Measurements from ENCODE around the gene ANKFY1.
"Not testable (repeated sequence)": the region's sequence is repeated elsewhere in the genome, so short reads cannot be mapped to it uniquely, and the experiment has no call there.

The ANKFY1 gene

GRCh38 chr17:4144422-4144747 is 119.4 kb downstream of the ANKFY1 start:
- DNase-seq (ENCODE audit: low spot score), result no peak
- no peak for TF ChIP-seq CTCF (IDR thresholded peaks at IDR 0.05; ENCODE audit: extremely low read depth, missing control alignments)

DNA sequence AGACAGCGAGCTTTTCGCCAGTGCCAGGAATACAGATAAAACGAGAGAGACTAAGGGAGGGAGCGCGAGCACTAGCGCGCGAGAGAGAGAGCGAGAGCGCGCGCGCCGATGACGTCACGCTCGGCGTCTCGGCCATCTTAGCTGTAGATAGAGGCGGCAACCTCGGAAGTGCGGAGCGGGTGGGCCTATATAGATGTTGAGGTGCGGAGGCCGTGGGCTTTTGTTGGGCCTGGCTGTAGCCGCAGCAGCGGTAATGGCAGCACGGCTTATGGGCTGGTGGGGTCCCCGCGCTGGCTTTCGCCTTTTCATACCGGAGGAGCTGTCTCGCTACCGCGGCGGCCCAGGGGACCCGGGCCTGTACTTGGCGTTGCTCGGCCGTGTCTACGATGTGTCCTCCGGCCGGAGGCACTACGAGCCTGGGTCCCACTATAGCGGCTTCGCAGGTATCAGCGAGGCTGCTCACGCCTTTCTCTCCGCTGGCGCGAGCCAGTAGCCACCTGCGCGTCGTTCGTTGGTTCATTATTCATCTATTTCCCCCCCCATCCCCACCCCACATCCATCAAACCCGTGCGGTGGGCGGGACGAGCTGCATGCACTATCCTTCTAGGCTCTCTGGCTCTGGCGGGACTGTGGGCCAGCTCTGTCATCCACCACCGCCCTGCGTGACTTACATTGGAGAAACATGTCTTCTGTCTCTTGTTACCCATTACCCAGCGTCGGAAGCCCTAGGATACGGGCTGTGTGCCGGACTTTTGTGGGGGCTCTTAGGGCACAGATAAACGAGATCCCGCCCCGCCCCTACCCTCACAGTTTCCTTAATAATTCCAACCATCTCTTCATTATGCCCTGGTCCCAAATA is 120.0 kb downstream of the ANKFY1 start:
- TF ChIP-seq CTCF (IDR thresholded peaks at IDR 0.05; ENCODE audit: extremely low read depth, missing control alignments), result no peak
- peak; percentile 90 for DNase-seq (ENCODE audit: low spot score)

DNA sequence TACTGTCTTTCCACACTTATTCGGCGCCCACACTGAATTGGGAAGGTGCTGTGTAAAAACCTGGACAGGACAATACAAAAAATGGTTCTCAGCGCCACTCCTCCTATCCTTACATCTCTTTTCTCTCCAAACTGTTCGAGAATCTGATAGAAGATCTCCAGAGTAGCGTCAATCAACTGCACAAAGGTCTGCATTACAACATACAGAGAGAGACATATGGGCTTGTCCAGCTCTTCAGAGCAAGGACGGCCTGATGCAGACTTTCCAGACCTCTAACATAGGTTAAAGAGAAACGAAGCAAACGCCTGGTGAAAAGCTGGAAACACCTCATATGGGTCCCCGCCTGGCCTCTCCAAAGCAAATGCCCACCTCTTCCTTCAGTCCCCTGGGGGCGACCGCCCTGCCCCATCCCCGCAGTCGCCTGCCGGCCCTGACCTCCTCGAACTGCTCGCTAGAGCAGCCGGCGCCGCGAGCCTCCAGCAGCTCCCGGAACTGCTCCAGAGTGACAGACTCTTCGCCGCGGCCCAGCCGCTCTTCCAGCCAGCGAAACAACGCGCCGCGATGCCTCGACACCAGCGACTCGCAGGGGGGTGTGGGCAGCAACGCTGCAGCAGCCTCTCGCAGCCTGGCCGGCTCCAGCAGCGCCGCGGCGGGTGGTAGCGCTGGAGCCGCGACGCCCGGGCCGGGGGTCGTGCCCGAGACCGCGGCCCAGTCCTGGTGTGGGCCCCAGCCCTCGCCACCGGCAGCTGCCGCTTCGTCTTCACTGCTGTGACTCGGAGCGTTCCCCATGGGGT is 121.5 kb downstream of the ANKFY1 start:
- DNase-seq (ENCODE audit: low spot score), result peak; percentile 42
- no peak for TF ChIP-seq CTCF (IDR thresholded peaks at IDR 0.05; ENCODE audit: extremely low read depth, missing control alignments)

DNA sequence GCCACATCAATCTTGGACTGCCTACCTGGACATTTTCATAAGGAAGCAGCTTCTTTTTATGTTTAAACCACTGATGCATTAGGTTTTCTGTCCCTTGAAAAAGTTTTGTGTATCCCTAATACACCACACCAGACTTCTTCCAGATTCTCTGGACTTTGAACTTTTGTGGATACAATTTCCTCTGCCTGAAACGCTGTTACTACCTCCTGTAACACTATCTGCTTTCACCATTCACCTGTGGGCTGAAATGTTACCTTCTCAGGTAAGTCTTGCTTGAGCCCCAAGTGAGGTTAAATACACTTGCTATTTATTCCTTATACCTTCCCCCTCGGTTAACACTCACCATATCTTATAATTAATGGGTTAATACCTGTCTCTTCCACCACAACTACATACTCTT is 123.7 kb downstream of the ANKFY1 start:
- TF ChIP-seq CTCF (IDR thresholded peaks at IDR 0.05; ENCODE audit: extremely low read depth, missing control alignments), result no peak

DNA sequence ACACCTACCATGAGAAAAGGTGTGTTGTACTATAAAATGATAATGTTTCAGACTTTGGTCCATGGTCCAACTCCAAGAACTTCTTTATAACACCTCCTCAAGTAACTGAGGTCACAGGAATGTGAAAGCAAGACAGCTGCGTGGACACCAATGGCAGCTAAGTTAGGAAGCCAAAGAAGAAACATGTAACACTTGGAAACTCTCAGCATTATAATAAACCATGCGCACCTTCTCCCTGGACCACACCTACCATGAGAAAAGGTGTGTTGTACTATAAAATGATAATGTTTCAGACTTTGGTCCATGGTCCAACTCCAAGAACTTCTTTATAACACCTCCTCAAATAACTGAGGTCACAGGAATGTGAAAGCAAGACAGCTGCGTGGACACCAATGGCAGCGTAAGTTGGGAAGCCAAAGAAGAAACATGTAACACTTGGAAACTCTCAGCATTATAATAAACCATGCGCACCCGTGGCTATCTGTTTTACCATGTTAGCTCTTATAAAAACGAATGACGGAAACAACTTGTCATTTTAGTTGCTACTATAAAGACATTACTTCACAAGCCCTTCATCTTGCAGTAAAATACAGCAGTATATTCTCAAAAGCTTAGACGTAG is 124.8 kb downstream of the ANKFY1 start:
- DNase-seq (ENCODE audit: low spot score), result not testable (repeated sequence)

More for the DNA sequence above, 123.7 kb downstream of the ANKFY1 start:
- no peak for DNase-seq (ENCODE audit: low spot score)

GRCh38 chr17:4136373-4136772 is 127.4 kb downstream of the ANKFY1 start:
- no peak for DNase-seq (ENCODE audit: low spot score)
- no peak for TF ChIP-seq CTCF (IDR thresholded peaks at IDR 0.05; ENCODE audit: extremely low read depth, missing control alignments)

DNA sequence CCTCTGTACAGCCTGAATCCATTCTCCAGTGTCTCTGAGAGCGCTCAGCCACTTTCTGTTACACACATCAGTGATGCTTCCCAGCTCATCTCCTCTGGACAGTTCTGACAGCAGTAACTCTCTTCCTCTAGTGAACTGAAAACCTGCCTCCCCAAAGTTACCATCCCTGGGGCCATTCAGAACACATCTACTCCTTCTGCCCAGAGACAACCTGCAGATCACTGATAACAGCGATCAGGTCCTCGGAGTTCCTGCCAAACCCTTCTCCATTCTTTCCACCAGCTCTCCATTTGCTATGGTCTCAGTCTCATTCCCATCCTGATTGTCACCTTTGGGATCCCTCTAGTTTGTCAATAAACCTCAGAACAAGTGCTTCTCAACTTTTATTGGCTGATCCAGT is 128.3 kb downstream of the ANKFY1 start:
- no peak for DNase-seq (ENCODE audit: low spot score)
- no peak for TF ChIP-seq CTCF (IDR thresholded peaks at IDR 0.05; ENCODE audit: extremely low read depth, missing control alignments)

Measured in GM20000 (cell line).